HepG2 (cell line): ENCODE results near the gene TH. TPM values are rescaled to one million over a fixed set of nuclear protein-coding genes. Genes with fewer than 3 reads are reported as not detected.
A peak's percentile ranks its signal among the peaks of the same experiment; 100 is the strongest.

Experiments used
- CCDC6 ChIP-seq: sonication (generic); formaldehyde crosslinking; IDR thresholded peaks from 2 replicates; pipeline ENCODE4 v1.8.1; 2022; ENCODE audit warnings: mild to moderate bottlenecking, missing genetic modification reagents, moderate library complexity
- MYPOP ChIP-seq: sonication (generic); formaldehyde crosslinking; IDR thresholded peaks from 2 replicates; pipeline ENCODE4 v1.8.1; 2023; ENCODE audit warnings: mild to moderate bottlenecking, moderate library complexity, missing genetic modification reagents
- TCF12 ChIP-seq, 2 experiments: fragments of 450-650 bp in 1 of 2; sonication (generic) in 1 of 2; formaldehyde crosslinking in 1 of 2; IDR thresholded peaks; 2 replicates each; pipeline versions ENCODE4 v1.6.1 to v1.8.0; 2017 to 2022; ENCODE audit warnings: antibody characterized with exemption in 1 of 2, mild to moderate bottlenecking in 1 of 2, missing genetic modification reagents in 1 of 2, moderate library complexity in 1 of 2
- USF2 ChIP-seq, 2 experiments: sonication (generic) in 1 of 2; formaldehyde crosslinking in 1 of 2; IDR thresholded peaks; 2 replicates each; pipeline versions ENCODE4 v1.5.1 to v1.6.1; 2011 to 2020; ENCODE audit warnings: borderline replicate concordance in 1 of 2, low read depth in 1 of 2, low read length in 1 of 2, mild to moderate bottlenecking in 1 of 2, missing genetic modification reagents in 1 of 2, moderate library complexity in 1 of 2
- ZBTB40 ChIP-seq, 2 experiments: fragments of 450-650 bp in 1 of 2; sonication (generic) in 1 of 2; formaldehyde crosslinking in 1 of 2; IDR thresholded peaks; 2 replicates each; pipeline versions ENCODE4 v1.6.1 to v1.8.0; 2016 to 2022; ENCODE audit warnings: antibody characterized with exemption in 1 of 2, mild to moderate bottlenecking in 1 of 2, missing genetic modification reagents in 1 of 2
- ZKSCAN5 ChIP-seq: sonication (generic); formaldehyde crosslinking; IDR thresholded peaks from 2 replicates; pipeline ENCODE4 v1.5.1; 2020; ENCODE audit warnings: mild to moderate bottlenecking, missing genetic modification reagents
- ZNF180 ChIP-seq: sonication (generic); formaldehyde crosslinking; IDR thresholded peaks from 2 replicates; pipeline ENCODE4 v1.4.0; 2020; ENCODE audit warnings: low read depth, missing genetic modification reagents, borderline replicate concordance
- ZNF484 ChIP-seq: sonication (generic); formaldehyde crosslinking; IDR thresholded peaks from 2 replicates; pipeline ENCODE4 v1.5.1; 2020; ENCODE audit warnings: mild to moderate bottlenecking, low read depth, missing genetic modification reagents, borderline replicate concordance
- ZNF580 ChIP-seq: IDR thresholded peaks from 2 replicates; pipeline ENCODE4 v1.6.1; 2016; ENCODE audit warnings: low read depth, borderline replicate concordance
- polyA plus RNA-seq, 8 experiments: library from polyadenylated mRNA; depleted of rRNA in 3 of 8; stranded (reverse) in 7 of 8; unstranded in 1 of 8; fragments of >200 nt; fragmentation: Illumina TruSeq in 4 of 8; extraction: Trizol in 4 of 8; gene quantifications; 2 replicates each; pipeline versions ENCODE4 v1.2.1 to v1.2.3, GENCODE V29; 2011 to 2016; ENCODE audit warnings: low read depth in 4 of 8, missing spikeins in 1 of 8, mixed read lengths in 1 of 8; ENCODE audit not compliant: insufficient read depth in 1 of 8
- total RNA-seq, 5 experiments: library from RNA; depleted of rRNA; stranded (reverse); fragments of >200 nt; fragmentation: Illumina TruSeq; extraction: Trizol; gene quantifications; 2 replicates each; pipeline ENCODE4 v1.2.3, GENCODE V29; 2016; ENCODE audit warnings: low read depth in 1 of 5

Gene TH
- total and polyA plus RNA-seq, 2 of the 13 experiments (the other 11 are each of a cell fraction or from before 2014, with no cell fraction given): 0.36 TPM; not detected in 1

GRCh38 chr11:2133241-2134021 lies 38.2 kb downstream of the TH start (continued):
- TF ChIP-seq ZBTB40 (IDR thresholded peaks at IDR 0.05) (no peak), ZBTB40 (CRISPR knock-in tag; IDR thresholded peaks at IDR 0.05) (peak; percentile 10; the same call in 1 of the 2 replicates), ZKSCAN5 (CRISPR knock-in tag) (peak; percentile 95), USF2 (IDR thresholded peaks at IDR 0.05; ENCODE audit: low read depth, low read length) (no peak), USF2 (CRISPR knock-in tag; IDR thresholded peaks at IDR 0.05; ENCODE audit: borderline replicate concordance) (0 out of 2 replicates have a peak, but pooled peaks have one; percentile 5), CCDC6 (0 out of 2 replicates have a peak, but pooled peaks have one; percentile 41), ZNF580 (CRISPR knock-in tag) (no peak), ZNF180 (CRISPR knock-in tag) (no peak), MYPOP (CRISPR knock-in tag) (0 out of 2 replicates have a peak, but pooled peaks have one; percentile 20), TCF12 (IDR thresholded peaks at IDR 0.05) (no peak), TCF12 (CRISPR knock-in tag; IDR thresholded peaks at IDR 0.05) (no peak), ZNF484 (CRISPR knock-in tag) (no peak)
